ENCODE measurements around the gene UBR4. TPM values are rescaled to one million over a fixed set of nuclear protein-coding genes. Genes with fewer than 3 reads are reported as not detected.

UBR4 gene
- total RNA-seq, 4 donors from 2014 or later = 124 to 198 (median 131) TPM

DNA sequence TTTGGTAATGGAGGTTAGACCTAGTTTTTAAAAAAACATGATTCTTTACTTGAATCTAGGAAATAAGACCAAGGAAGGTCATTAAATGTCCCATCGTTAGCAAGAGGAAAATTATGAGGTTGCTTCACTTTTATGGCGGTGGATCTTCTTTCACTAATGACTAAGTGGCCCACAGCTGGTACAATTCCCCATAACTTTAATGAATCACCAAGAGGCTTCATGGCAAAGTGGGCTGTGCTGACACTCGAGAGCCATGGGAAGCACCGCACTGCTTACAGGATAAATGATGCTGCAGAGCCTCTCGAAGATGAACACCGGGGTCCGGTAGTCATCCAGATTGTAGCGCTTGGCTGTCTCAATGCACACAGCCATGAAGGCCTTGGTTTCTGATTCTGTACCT, 108.8 kb downstream of the UBR4 start:
- TF ChIP-seq, protein P1, sequence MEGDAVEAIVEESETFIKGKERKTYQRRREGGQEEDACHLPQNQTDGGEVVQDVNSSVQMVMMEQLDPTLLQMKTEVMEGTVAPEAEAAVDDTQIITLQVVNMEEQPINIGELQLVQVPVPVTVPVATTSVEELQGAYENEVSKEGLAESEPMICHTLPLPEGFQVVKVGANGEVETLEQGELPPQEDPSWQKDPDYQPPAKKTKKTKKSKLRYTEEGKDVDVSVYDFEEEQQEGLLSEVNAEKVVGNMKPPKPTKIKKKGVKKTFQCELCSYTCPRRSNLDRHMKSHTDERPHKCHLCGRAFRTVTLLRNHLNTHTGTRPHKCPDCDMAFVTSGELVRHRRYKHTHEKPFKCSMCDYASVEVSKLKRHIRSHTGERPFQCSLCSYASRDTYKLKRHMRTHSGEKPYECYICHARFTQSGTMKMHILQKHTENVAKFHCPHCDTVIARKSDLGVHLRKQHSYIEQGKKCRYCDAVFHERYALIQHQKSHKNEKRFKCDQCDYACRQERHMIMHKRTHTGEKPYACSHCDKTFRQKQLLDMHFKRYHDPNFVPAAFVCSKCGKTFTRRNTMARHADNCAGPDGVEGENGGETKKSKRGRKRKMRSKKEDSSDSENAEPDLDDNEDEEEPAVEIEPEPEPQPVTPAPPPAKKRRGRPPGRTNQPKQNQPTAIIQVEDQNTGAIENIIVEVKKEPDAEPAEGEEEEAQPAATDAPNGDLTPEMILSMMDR (IDR thresholded peaks at IDR 0.05; ENCODE audit: low read depth) = no peak

DNA sequence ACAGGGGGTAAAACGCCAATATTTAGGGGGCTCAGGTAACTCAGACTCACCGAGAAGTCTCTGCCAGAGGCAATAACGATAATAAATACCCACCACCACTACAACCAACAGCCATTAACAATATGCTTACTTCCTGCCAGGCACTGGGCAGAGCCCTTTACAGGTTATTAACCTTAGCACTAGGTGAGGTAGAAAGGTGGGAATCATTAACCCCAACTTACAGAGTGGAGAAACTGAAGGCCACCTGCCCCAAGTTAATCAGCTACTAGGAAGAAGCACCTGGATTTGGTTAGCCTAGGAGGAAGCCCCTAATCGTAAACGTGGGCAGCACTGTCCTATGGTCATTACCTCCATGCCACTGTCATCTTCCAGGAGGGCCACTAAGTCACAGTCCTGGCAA, 110.0 kb downstream of the UBR4 start:
- TF ChIP-seq, protein P1 (IDR thresholded peaks at IDR 0.05; ENCODE audit: low read depth) = no peak

DNA sequence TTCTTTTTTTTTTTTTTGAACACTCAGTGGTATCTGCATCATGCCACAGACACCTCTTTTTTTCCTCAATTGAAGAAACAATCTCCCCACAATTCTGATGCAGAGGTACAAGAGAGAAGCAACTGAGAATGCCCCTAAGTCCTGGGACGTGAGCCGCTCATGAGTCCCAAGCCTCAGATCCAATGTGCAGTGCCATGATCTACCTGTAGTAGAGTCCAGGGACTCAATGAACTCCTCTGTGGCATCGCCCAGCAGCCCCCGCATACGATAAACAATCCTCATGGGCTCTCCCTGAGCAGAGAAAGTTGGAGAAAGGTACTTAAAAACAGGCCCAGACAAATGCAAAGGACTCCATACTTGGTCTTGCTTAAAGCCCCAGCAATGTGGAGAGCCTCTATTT, 113.1 kb downstream of the UBR4 start:
- TF ChIP-seq, protein P1 (IDR thresholded peaks at IDR 0.05; ENCODE audit: low read depth) = no peak

GRCh38 chr1:19096036-19096833, 113.8 kb downstream of the UBR4 start:
- TF ChIP-seq, protein P1 (IDR thresholded peaks at IDR 0.05; ENCODE audit: low read depth) = no peak

DNA sequence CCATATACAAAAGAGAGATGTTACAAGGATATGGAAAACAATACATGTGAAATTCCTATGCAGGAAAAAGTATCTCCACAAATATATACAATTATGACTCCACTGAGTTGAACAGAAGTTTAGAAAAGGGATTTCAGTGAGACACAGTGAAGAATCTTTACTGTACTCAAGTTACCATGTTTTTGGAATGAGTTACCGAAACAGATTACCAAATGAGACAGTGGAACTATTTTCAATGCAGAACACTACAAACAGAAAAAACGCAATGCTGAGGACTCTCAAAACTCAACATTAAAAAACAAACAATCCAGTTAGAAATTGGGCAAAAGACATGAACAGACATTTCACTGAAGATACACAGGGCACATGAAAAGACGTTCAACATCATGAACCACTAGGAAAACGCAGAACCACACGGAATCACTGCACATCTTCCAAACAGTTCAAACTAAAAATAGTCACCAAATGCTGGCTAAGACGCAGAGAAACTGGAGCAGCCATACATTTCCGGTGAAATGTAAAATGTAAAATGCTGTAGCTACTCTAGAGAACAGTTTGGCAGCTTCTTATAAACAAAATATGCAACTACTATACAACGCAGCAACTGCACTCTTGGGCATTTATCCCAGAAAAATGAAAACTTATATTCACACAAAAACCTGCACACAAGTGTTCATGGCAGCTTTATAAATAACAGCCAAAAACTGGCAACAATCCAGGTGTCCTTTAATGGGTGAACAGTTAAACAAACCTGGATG, 118.7 kb downstream of the UBR4 start:
- TF ChIP-seq, protein P1 (IDR thresholded peaks at IDR 0.05; ENCODE audit: low read depth) = no peak

- TF ChIP-seq, protein P1 (IDR thresholded peaks at IDR 0.05; ENCODE audit: low read depth) = no peak
Measured at GRCh38 chr1:19089524-19089923, 120.5 kb downstream of the UBR4 start.

DNA sequence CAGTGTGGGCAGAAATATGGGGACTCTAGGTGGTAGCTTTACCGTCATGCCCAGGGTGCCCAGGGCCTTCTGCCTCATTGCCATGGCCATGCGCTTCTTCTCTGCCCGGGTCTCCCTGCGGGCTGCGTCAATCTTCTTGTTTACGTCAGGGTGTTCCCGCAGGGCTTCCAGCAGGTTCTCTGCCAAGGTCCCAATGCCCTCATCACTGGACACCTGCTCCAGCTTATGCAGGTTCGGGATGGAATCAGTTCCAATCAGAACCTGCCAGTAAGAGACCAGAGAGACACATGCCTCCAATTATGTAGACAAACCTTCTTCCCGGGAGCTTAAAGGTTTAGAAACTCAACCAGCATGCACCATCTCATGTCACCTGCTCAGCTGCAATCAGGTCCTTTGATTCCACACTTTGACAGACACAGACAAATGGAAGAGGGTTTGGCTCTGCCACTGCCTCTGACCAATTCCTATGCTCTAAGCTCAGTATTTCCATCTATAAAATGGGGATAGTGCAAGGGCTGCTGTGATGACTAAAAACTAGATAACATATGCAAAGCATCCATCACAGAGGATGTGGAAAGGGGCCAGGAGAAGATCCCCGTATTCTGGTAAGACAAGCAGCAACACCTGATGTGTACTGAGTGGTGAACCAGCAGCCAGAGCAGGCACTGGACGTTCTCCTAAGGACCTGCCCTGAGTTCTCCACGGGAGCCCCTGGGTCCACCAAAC, 121.2 kb downstream of the UBR4 start:
- TF ChIP-seq, protein P1 (IDR thresholded peaks at IDR 0.05; ENCODE audit: low read depth) = no peak
